ENCODE results near the gene ADAM33.
A peak's percentile ranks its signal among the peaks of the same experiment; 100 is the strongest.

DNA sequence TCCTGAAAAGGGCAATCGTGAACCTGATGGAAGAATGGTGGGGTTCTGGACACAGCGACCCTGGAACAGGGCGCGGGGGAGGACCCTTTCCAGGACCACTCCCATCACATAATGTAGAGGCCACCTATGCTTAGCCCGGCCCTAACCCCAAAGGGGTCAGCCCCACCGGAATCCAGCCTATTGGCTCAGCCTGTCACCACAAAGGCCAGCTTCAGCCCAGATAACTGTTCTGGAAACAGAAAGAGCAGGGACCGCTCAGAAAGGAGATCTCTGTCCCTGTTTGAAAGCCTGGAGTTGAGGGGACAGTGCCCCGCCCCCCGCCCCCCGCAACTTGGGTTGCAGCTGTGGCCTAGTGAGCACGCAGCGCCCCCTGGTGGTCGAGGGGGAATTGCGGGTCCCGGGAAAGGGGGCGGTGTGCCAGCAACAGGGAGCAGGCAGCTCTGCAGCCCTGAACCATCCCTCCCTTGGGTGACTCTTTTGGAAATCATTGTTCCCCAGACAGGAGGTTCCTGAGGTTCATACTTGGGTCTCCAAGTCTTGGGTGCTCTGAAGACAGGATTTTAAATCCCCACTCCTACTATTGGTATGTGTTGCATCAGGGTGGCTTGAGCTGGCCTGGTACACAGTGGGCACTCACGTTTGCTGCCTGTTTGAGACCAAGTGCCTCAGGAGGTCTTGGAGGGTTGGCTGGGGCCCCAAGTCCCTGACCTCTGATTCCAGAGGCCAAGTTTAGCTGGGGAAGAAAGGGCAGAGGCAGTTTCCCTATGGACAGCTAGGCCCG lies 29.1 kb upstream of the ADAM33 start:
- TF ChIP-seq CBX8 (IDR thresholded peaks at IDR 0.05; ENCODE audit: borderline replicate concordance, low read depth, low read length) (no peak), MAFK (IDR thresholded peaks at IDR 0.05; ENCODE audit: low read depth, low read length) (no peak), RAD21 (IDR thresholded peaks at IDR 0.05 in 1 of 2, conservative IDR thresholded peaks at IDR 0.05 in 1 of 2; ENCODE audit: low read depth in 2 of 2, low read length in 2 of 2) (peak; percentile 88 to 93), POLR2A (IDR thresholded peaks at IDR 0.05; ENCODE audit: control extremely low read depth in 1 of 2, low read depth in 2 of 2, low read length in 2 of 2) (no peak), PHF8 (conservative IDR thresholded peaks at IDR 0.05; ENCODE audit: low read depth, low read length) (no peak), TAF7 (optimal IDR thresholded peaks at IDR 0.05; ENCODE audit: borderline replicate concordance, low read depth, low read length) (no peak), SP1 (IDR thresholded peaks at IDR 0.05; ENCODE audit: low read depth, low read length) (no peak), CEBPB (IDR thresholded peaks at IDR 0.05; ENCODE audit: low read depth, low read length) (no peak), EP300 (IDR thresholded peaks at IDR 0.05; ENCODE audit: borderline replicate concordance in 1 of 2, low read depth in 2 of 2, low read length in 2 of 2) (no peak), YY1 (IDR thresholded peaks at IDR 0.05; ENCODE audit: low read depth, low read length) (no peak)
- TF ChIP-seq, protein P1, sequence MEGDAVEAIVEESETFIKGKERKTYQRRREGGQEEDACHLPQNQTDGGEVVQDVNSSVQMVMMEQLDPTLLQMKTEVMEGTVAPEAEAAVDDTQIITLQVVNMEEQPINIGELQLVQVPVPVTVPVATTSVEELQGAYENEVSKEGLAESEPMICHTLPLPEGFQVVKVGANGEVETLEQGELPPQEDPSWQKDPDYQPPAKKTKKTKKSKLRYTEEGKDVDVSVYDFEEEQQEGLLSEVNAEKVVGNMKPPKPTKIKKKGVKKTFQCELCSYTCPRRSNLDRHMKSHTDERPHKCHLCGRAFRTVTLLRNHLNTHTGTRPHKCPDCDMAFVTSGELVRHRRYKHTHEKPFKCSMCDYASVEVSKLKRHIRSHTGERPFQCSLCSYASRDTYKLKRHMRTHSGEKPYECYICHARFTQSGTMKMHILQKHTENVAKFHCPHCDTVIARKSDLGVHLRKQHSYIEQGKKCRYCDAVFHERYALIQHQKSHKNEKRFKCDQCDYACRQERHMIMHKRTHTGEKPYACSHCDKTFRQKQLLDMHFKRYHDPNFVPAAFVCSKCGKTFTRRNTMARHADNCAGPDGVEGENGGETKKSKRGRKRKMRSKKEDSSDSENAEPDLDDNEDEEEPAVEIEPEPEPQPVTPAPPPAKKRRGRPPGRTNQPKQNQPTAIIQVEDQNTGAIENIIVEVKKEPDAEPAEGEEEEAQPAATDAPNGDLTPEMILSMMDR (IDR thresholded peaks at IDR 0.05; ENCODE audit: control extremely low read depth in 1 of 3, insufficient read depth in 1 of 3, low read depth in 1 of 3, low read length in 3 of 3) = peak; percentile 88 to 98 (median 91)
- TF ChIP-seq, protein P2, sequence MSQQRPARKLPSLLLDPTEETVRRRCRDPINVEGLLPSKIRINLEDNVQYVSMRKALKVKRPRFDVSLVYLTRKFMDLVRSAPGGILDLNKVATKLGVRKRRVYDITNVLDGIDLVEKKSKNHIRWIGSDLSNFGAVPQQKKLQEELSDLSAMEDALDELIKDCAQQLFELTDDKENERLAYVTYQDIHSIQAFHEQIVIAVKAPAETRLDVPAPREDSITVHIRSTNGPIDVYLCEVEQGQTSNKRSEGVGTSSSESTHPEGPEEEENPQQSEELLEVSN (IDR thresholded peaks at IDR 0.05) = no peak

Data from H1 (cell line).